BLaER1 treated with 17β-estradiol and CSF1 and Interleukin-3, amounts not matched to agents 10 nM and 100 nM (cell line): Measurements from ENCODE around the gene CENPP.
A peak's percentile ranks its signal among the peaks of the same experiment; 100 is the strongest.

ENCODE experiments used
- H3K27ac ChIP-seq, 11 experiments: shearing (Covaris generic); formaldehyde crosslinking; 2 replicates each; pipeline ENCODE4 v1.8.1; 2022
- H3K27me3 ChIP-seq, 11 experiments: shearing (Covaris generic); formaldehyde crosslinking; 2 replicates each; pipeline ENCODE4 v1.8.1; 2022
- H3K36me3 ChIP-seq, 11 experiments: shearing (Covaris generic); formaldehyde crosslinking; 2 replicates each; pipeline ENCODE4 v1.8.1; 2022
- H3K4me1 ChIP-seq, 10 experiments: shearing (Covaris generic); formaldehyde crosslinking; 2 replicates each; pipeline ENCODE4 v1.8.1; 2022
- H3K4me2 ChIP-seq, 11 experiments: shearing (Covaris generic); formaldehyde crosslinking; 2 replicates each; pipeline ENCODE4 v1.8.1; 2022
- H3K4me3 ChIP-seq, 10 experiments: shearing (Covaris generic); formaldehyde crosslinking; 2 replicates each; pipeline ENCODE4 v1.8.1; 2022
- H3K9ac ChIP-seq, 11 experiments: shearing (Covaris generic); formaldehyde crosslinking; 2 replicates each; pipeline ENCODE4 v1.8.1; 2022
- H3K9me3 ChIP-seq, 11 experiments: shearing (Covaris generic); formaldehyde crosslinking; replicated peaks in 1 of 11; 2 replicates each; pipeline ENCODE4 v1.8.1; 2022
- H4K20me1 ChIP-seq, 11 experiments: shearing (Covaris generic); formaldehyde crosslinking; 2 replicates each; pipeline ENCODE4 v1.8.1; 2022
- Cebpa-rat ChIP-seq, 11 experiments: shearing (Covaris generic); IDR thresholded peaks; 2 replicates each; pipeline ENCODE4 v1.8.1; 2022

Gene CENPP

DNA sequence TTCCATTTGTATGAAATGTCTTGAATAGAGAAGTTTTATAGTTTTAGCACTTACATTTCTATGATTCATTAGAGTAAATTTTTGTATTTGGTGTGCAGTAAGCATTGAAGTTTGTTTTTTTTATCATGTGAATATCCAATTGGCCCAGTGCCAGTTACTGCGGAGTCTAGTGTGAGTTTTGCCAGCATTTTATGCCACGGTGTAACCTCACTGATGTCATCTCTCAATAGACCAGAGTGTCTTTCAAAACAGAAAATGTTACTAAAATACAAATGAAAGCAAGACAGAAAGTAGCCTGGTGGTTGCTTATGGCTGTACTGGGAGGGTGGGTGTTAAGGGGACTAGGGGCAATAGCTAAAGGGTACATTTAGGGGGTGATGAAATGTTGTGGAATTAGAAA, 281.3 kb downstream of the CENPP start:
- no peak overlapping the region for H3K4me2 ChIP-seq
- peaks cover 0 to 6% (median 0%) of the 10 kb centered on the region in 10 experiments; a peak in 2 of 20 replicates for H3K4me1 ChIP-seq
- H3K27ac ChIP-seq, result no peak overlapping the region
- no peak overlapping the region for H3K9ac ChIP-seq
- H4K20me1 ChIP-seq, result peaks cover 0 to 7% (median 0%) of the 10 kb centered on the region in 11 experiments; a peak in 2 of 22 replicates
- TF ChIP-seq Cebpa-rat (IDR thresholded peaks at IDR 0.05), result no peak
- no peaks in the 10 kb centered on the region for H3K27me3 ChIP-seq
- peaks cover 25 to 34% (median 30%) of the 10 kb centered on the region in 11 experiments for H3K9me3 ChIP-seq
- H3K36me3 ChIP-seq, result peaks cover 17 to 43% (median 33%) of the 10 kb centered on the region in 11 experiments
- H3K4me3 ChIP-seq, result no peak overlapping the region

DNA sequence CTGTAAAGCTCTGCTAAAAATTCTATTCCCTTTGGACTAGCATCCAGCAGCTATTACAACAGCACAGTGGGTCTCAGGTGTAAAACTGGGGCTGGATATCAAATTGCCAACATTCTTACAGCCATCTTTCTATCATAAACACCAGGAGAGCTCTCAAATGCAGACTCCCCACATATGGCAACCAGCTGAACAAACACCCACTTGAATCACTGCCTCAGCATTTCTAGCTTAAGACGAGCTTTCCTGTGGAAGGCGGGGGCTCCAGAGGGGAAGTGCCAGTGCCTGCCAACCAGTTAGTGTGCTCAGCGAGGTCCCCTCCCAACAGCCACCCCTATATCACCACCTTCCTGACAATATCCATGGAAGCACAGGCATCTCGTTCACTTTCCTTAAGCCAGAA, 282.0 kb downstream of the CENPP start:
- Histone ChIP-seq H3K36me3 (peaks cover 23 to 50% (median 40%) of the 10 kb centered on the region in 11 experiments), H3K4me1 (peaks cover 0 to 6% (median 0%) of the 10 kb centered on the region in 10 experiments; a peak in 2 of 20 replicates), H3K4me3 (no peak overlapping the region), H4K20me1 (peaks cover 0 to 7% (median 0%) of the 10 kb centered on the region in 11 experiments; a peak in 2 of 22 replicates), H3K27me3 (no peaks in the 10 kb centered on the region), H3K4me2 (no peak overlapping the region), H3K9me3 (peaks cover 25 to 34% (median 30%) of the 10 kb centered on the region in 11 experiments), H3K9ac (no peak overlapping the region), H3K27ac (no peak overlapping the region)
- TF ChIP-seq Cebpa-rat (IDR thresholded peaks at IDR 0.05), result no peak

DNA sequence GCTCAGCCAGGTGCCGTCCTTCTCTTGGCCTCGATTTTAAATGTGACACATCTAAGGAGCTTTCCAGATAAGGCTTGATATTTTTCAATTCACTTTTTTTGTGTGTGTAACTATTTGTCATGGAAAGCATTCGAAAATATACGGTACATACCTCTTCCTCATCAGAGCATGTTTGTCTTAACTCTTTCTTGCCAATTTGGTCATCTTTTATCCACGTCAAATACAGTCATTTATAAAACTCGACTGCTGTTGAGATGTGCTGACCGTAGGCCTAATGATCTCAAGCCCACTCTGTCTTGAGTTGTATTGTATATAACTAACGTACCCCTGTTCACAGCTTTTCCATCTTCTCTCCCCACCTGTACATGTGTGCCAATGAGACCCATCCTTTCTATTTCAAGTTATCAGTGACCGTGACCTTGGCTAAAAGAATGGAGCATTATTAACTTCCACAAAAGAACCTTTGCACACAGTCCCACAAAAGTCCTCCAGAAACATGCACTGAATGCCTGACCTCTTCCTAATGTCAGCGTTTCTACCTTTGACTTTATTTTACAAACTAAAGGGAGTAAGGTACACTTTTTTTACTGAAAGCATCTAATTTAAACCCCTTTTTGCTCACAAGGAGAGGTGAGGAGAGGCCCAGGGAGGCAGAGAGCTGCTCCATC, 282.6 kb downstream of the CENPP start:
- H3K4me2 ChIP-seq, result no peak overlapping the region

DNA sequence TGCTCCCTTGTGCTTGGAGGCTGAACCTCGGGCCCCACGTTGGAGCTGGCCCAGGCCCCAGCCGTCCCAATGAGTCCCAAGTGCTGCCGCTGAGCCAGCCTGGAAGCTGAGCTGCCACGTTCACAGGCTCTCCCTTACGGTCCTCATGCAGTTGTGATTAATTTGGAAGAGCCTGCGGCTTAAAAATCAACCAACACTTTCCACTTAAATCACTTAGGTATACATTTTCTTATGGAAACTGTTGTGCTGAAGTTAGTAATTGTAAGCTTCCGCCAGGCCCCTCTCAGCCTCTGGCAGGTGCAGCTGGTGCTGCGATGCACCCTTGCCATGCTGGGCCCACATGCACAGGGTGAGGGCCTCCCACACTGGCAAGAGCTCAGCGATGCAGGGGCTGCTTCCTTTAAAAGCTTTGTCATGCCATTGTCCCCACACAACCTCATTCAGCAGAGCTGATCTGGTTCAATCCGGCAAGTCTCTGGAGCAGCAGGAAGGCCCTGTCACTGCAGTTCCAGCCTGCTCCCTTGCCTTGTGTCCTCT, 283.2 kb downstream of the CENPP start:
- Histone ChIP-seq H3K27me3 (no peaks in the 10 kb centered on the region), H3K9ac (no peak overlapping the region), H3K36me3 (peaks cover 36 to 55% (median 49%) of the 10 kb centered on the region in 11 experiments), H3K4me1 (peaks cover 0 to 6% (median 0%) of the 10 kb centered on the region in 10 experiments; a peak in 2 of 20 replicates), H3K9me3 (peaks cover 15 to 23% (median 22%) of the 10 kb centered on the region in 11 experiments), H3K27ac (peak overlapping the region in 1 of 11 experiments; percentile 32; a peak in 2 of 22 replicates), H4K20me1 (peaks cover 0 to 7% (median 0%) of the 10 kb centered on the region in 11 experiments; a peak in 2 of 22 replicates), H3K4me2 (no peak overlapping the region), H3K4me3 (no peak overlapping the region)
- TF ChIP-seq Cebpa-rat (IDR thresholded peaks at IDR 0.05), result no peak

More for the DNA sequence above, 282.6 kb downstream of the CENPP start:
- no peak for TF ChIP-seq Cebpa-rat (IDR thresholded peaks at IDR 0.05)
- H3K27me3 ChIP-seq, result no peaks in the 10 kb centered on the region
- H3K4me1 ChIP-seq, result peaks cover 0 to 6% (median 0%) of the 10 kb centered on the region in 10 experiments; a peak in 2 of 20 replicates
- H3K9me3 ChIP-seq, result peaks cover 21 to 29% (median 27%) of the 10 kb centered on the region in 11 experiments
- H3K36me3 ChIP-seq, result peaks cover 29 to 55% (median 46%) of the 10 kb centered on the region in 11 experiments
- peaks cover 0 to 7% (median 0%) of the 10 kb centered on the region in 11 experiments; a peak in 2 of 22 replicates for H4K20me1 ChIP-seq
- H3K4me3 ChIP-seq, result no peak overlapping the region
- H3K9ac ChIP-seq, result no peak overlapping the region
- H3K27ac ChIP-seq, result no peak overlapping the region

DNA sequence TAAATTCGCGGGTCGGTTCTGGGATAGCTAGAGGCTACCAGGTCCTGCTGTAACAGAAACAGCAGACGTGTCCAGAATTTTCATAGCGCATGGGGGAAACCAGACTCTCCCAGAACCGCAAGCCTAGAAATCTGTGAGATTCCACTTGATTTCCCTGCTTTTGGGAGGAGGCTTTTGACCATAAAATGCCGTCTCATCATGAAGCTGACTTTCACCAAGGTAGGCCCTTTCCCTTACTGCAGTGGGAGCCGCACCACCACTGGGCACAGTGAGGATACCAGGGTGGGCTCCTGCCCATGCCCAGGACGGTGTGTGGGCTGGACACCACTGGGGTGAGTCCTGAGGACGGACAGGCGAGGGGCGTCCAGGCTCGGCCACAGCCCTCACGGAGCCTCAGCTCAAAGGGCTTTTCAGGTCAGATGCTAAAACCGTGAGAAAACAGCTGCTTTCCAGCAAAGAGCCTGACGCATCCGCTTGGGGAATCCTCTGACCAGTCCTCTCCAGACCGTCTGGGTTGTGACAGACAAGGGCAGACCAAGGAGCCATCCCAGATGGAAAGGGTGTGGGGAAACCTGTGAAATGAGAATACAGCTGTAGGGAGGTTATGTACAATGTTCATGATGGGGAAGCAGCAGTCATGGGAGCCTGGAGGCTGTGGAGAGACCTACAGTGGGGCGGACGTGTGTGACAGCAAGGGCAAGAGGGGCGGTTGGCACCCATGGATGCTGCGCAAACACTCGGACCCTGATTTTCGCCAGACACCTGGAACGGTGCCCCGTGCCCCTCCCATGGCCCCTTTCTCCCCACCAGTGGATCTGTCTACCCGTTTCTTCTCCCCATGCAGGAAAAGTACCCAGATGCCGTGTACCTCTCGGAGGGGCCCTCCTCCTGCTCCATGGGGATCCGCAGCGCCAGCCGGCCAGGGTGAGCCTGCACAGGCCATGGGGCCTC, 285.0 kb downstream of the CENPP start:
- Histone ChIP-seq H3K9me3 (peaks cover 0 to 6% (median 4%) of the 10 kb centered on the region in 11 experiments; a peak in 10 of 22 replicates), H3K4me1 (peaks cover 0 to 6% (median 0%) of the 10 kb centered on the region in 10 experiments; a peak in 3 of 20 replicates), H4K20me1 (peaks cover 0 to 7% (median 0%) of the 10 kb centered on the region in 11 experiments; a peak in 2 of 22 replicates), H3K27ac (0 out of 22 replicates have a peak overlapping the region, but pooled peaks of 3 of the 11 experiments have one; percentile 1 to 12 (median 4)), H3K27me3 (no peaks in the 10 kb centered on the region), H3K9ac (no peak overlapping the region), H3K4me3 (no peak overlapping the region), H3K36me3 (peaks cover 53 to 58% (median 54%) of the 10 kb centered on the region in 11 experiments), H3K4me2 (no peak overlapping the region)
- TF ChIP-seq Cebpa-rat (IDR thresholded peaks at IDR 0.05), result no peak

DNA sequence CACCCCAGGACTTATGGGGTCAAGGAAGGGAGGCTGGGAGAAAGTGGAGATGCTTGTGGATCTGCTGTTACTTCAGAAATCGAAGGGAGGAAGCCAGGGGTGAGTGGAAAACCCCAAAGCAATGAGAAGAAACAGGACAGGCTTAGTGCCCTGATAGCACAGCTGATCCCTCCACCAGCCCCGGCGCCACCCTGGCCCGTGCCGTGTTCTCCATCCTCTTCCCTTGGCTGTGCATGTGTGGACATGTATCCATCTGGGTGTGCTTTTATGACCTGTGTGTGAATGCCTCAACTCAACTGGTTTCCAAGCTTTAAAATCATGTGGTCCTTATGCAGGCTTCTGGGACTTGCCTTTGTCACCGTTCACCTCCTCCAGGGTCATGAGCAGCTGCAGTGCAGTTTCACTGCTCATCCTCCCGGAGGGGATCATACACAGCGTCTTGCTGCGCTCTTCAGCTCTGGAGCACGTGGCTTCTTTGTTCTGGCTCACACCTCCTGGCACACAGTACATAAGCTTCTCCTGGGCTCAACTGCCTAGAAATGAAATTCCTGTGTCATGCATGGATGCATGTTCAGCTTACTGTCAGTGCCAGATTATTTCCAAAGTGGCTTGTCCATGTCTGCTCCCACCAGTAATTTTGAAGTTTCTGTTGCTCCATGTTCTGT, 286.0 kb downstream of the CENPP start:
- H3K36me3 ChIP-seq, result peaks cover 62 to 68% (median 64%) of the 10 kb centered on the region in 11 experiments
- H3K27ac ChIP-seq, result no peak overlapping the region

DNA sequence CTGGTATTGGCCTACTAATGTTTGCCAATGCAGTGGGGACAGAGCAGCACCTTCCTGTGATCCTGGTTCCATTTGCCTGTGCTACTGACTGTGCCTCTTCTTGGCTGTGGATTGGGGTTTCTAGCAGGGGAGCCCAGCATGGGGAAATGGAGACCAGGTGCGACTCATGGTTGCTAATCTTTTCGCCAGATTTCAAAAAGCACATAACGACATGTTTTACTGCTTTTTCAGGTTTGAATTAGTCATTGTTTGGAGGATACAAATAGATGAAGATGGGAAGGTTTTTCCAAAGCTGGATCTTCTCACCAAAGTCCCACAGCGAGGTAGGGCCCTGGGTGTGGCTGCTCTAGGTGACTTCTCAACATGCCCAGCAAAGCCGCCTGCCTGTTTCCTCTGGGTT, 286.5 kb downstream of the CENPP start:
- H3K36me3 ChIP-seq, result peaks cover 67 to 74% (median 69%) of the 10 kb centered on the region in 11 experiments
- H3K9me3 ChIP-seq, result no peaks in the 10 kb centered on the region
- H3K4me1 ChIP-seq, result peaks cover 0 to 8% (median 3%) of the 10 kb centered on the region in 10 experiments; a peak in 5 of 20 replicates
- no peaks in the 10 kb centered on the region for H3K27me3 ChIP-seq
- no peak for TF ChIP-seq Cebpa-rat (IDR thresholded peaks at IDR 0.05)
- no peak overlapping the region for H3K9ac ChIP-seq
- H3K27ac ChIP-seq, result no peak overlapping the region
- peaks cover 0 to 7% (median 0%) of the 10 kb centered on the region in 11 experiments; a peak in 3 of 22 replicates for H4K20me1 ChIP-seq
- H3K4me3 ChIP-seq, result no peak overlapping the region
- no peak overlapping the region for H3K4me2 ChIP-seq

More for the DNA sequence above, 286.0 kb downstream of the CENPP start:
- H3K4me3 ChIP-seq, result no peak overlapping the region
- H3K9me3 ChIP-seq, result no peaks in the 10 kb centered on the region
- peaks cover 0 to 8% (median 2%) of the 10 kb centered on the region in 10 experiments; a peak in 5 of 20 replicates for H3K4me1 ChIP-seq
- H3K9ac ChIP-seq, result no peak overlapping the region
- no peak overlapping the region for H3K4me2 ChIP-seq
- TF ChIP-seq Cebpa-rat (IDR thresholded peaks at IDR 0.05), result no peak
- peaks cover 0 to 7% (median 0%) of the 10 kb centered on the region in 11 experiments; a peak in 2 of 22 replicates for H4K20me1 ChIP-seq
- no peaks in the 10 kb centered on the region for H3K27me3 ChIP-seq

DNA sequence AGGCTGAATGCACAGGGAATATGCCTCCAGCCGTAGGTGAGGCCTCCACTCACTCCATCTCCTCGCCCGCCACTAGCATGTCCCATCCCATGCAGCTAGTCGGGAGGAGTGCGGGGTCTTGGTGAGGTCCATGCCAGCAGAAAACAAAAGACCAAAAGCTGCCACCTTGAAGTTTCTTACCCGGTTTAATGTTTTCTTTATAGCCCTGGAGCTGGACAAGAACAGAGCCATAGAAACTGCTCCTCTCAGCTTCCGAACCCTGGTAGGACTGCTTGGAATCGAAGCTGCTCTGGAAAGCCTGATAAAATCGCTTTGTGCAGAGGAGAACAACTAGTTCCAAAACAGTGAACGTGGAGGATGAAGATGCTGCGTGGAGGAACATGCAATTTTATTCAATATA, 287.1 kb downstream of the CENPP start:
- H3K36me3 ChIP-seq, result peaks cover 73 to 79% (median 74%) of the 10 kb centered on the region in 11 experiments
- H4K20me1 ChIP-seq, result peaks cover 0 to 7% (median 0%) of the 10 kb centered on the region in 11 experiments; a peak in 3 of 22 replicates
- no peak overlapping the region for H3K4me3 ChIP-seq
- peaks cover 0 to 8% (median 1%) of the 10 kb centered on the region in 10 experiments; a peak in 5 of 20 replicates for H3K4me1 ChIP-seq
- H3K27me3 ChIP-seq, result no peaks in the 10 kb centered on the region
- H3K27ac ChIP-seq, result no peak overlapping the region
- TF ChIP-seq Cebpa-rat (IDR thresholded peaks at IDR 0.05), result no peak
- H3K9ac ChIP-seq, result no peak overlapping the region
- H3K9me3 ChIP-seq, result no peaks in the 10 kb centered on the region
- no peak overlapping the region for H3K4me2 ChIP-seq
